Lung (tissue), 12 donors: ENCODE measurements around the gene GSTT2. TPM values are rescaled to one million over a fixed set of nuclear protein-coding genes. Genes with fewer than 3 reads are reported as not detected.
"Not testable (repeated sequence)": the region's sequence is repeated elsewhere in the genome, so short reads cannot be mapped to it uniquely, and the experiment has no call there.

Experiments used
- ATAC-seq: fragments of 200-7000 bp; cut with Tn5 transposase; one replicate; pipeline ENCODE4 v1.9.1; 2020; ENCODE audit warnings: moderate number of reproducible peaks; ENCODE audit not compliant: insufficient read depth, low FRiP score
- DNase-seq, 3 donors: peaks; one replicate each; pipeline ENCODE4 v3.0.0-alpha.2; 2013 to 2017
- H3K27ac ChIP-seq, 2 donors: one replicate each; pipeline ENCODE4 v1.5.1; 2013; ENCODE audit warnings: mild to moderate bottlenecking in 2 of 2, moderate library complexity in 2 of 2, control low read depth in 1 of 2, inconsistent platforms in 1 of 2, low read depth in 1 of 2, low read length in 1 of 2
- H3K27me3 ChIP-seq, 3 donors: one replicate each; pipeline ENCODE4 v1.5.1; 2013; ENCODE audit warnings: low read length in 2 of 3; ENCODE audit not compliant: control insufficient read depth in 3 of 3, insufficient read depth in 3 of 3
- H3K36me3 ChIP-seq, 4 donors: one replicate each; pipeline ENCODE4 v1.5.1; 2013; ENCODE audit warnings: low read length in 4 of 4, mild to moderate bottlenecking in 1 of 4, moderate library complexity in 1 of 4; ENCODE audit not compliant: control insufficient read depth in 4 of 4, insufficient read depth in 4 of 4
- H3K4me1 ChIP-seq, 5 donors: one replicate each; pipeline ENCODE4 v1.5.1; 2013; ENCODE audit warnings: low read length in 5 of 5, mild to moderate bottlenecking in 2 of 5, moderate library complexity in 1 of 5; ENCODE audit not compliant: control insufficient read depth in 5 of 5, insufficient read depth in 5 of 5
- H3K4me3 ChIP-seq: one replicate; pipeline ENCODE4 v1.5.1; 2013; ENCODE audit warnings: mild to moderate bottlenecking, control low read depth, moderate library complexity
- H3K9ac ChIP-seq, 2 donors: one replicate each; pipeline ENCODE4 v1.5.1; 2013; ENCODE audit warnings: low read length in 2 of 2, control low read depth in 1 of 2; ENCODE audit not compliant: insufficient read depth in 1 of 2
- H3K9me3 ChIP-seq, 4 donors: one replicate each; pipeline ENCODE4 v1.5.1; 2013; ENCODE audit warnings: low read length in 3 of 4, mild to moderate bottlenecking in 1 of 4, moderate library complexity in 1 of 4; ENCODE audit not compliant: control insufficient read depth in 4 of 4, insufficient read depth in 3 of 4
- CTCF ChIP-seq: IDR thresholded peaks from 2 replicates; pipeline ENCODE4 v1.5.1; 2012; ENCODE audit warnings: mild to moderate bottlenecking; ENCODE audit errors: control extremely low read depth, extremely low read depth
- WGBS, 2 donors: extraction: QIAGEN DNeasy Blood & Tissue Kit; methylation state at CpG; one replicate each; pipeline ENCODE4 v1.1.7; 2013; 5-methylcytosine and 5-hydroxymethylcytosine counted together
- polyA plus RNA-seq, 2 donors: library from polyadenylated mRNA; stranded (reverse); fragments of 200-250 nt; gene quantifications; one replicate each; pipeline ENCODE4 v1.2.1, GENCODE V29; 2013
- total RNA-seq, 2 donors: library from RNA; depleted of rRNA in 1 of 2; stranded (reverse); fragments of >200 nt in 1 of 2; gene quantifications; one replicate each; pipeline ENCODE4 v1.2.1, GENCODE V29; 2014 to 2021
- donor health status: control.
- donor health status: control.
- donor health status: Bipolar disorder and iron deficiency.
- donor health status: healthy.
- donor health status: DM: yes; HTN: yes; CAD: no.

GSTT2 gene
- total and polyA plus RNA-seq, 4 donors, result 0.22 to 4.9 (median 3.1) TPM; not detected in 1

- H3K36me3 ChIP-seq, result no peaks in the 10 kb centered on the region
- H3K27ac ChIP-seq, result no peak overlapping the region
- no peak overlapping the region for H3K9ac ChIP-seq
- no peak for ATAC-seq
- DNase-seq, result no peak
- no peaks in the 10 kb centered on the region for H3K27me3 ChIP-seq
- 88 to 95% methylated on average over 3 of the region's 3 CpGs for WGBS, 2 donors
- H3K4me3 ChIP-seq, result no peak overlapping the region
- no peak for TF ChIP-seq CTCF
- H3K9me3 ChIP-seq, result no peaks in the 10 kb centered on the region
- H3K4me1 ChIP-seq, result no peaks in the 10 kb centered on the region
Observed at GRCh38 chr22:23997092-23997491, 17.2 kb downstream of the GSTT2 start.

GRCh38 chr22:23999779-24000178 lies 19.8 kb downstream of the GSTT2 start:
- not testable (repeated sequence) for ATAC-seq, H3K27ac ChIP-seq, H3K9me3 ChIP-seq, H3K27me3 ChIP-seq, H3K9ac ChIP-seq, H3K36me3 ChIP-seq, H3K4me1 ChIP-seq, H3K4me3 ChIP-seq, DNase-seq
- 80 to 82% methylated on average over 7 of the region's 7 CpGs for WGBS, 2 donors

- H3K4me3 ChIP-seq, result no peak overlapping the region
- H3K36me3 ChIP-seq, result no peaks in the 10 kb centered on the region
- no peak for TF ChIP-seq CTCF
- no peaks in the 10 kb centered on the region for H3K9me3 ChIP-seq
- H3K27me3 ChIP-seq, result no peaks in the 10 kb centered on the region
- H3K27ac ChIP-seq, result no peak overlapping the region
- ATAC-seq (no peak), DNase-seq (no peak)
- 86 to 88% methylated on average over 9 of the region's 9 CpGs for WGBS, 2 donors
- H3K9ac ChIP-seq, result no peak overlapping the region
- H3K4me1 ChIP-seq, result no peaks in the 10 kb centered on the region
Observed at GRCh38 chr22:24001314-24001713, 21.4 kb downstream of the GSTT2 start.

GRCh38 chr22:24002272-24002671 lies 22.3 kb downstream of the GSTT2 start:
- WGBS, 2 donors, result 86 to 87% methylated on average over 10 of the region's 10 CpGs
- no peak overlapping the region for H3K27ac ChIP-seq
- no peak overlapping the region for H3K4me3 ChIP-seq
- no peaks in the 10 kb centered on the region for H3K9me3 ChIP-seq
- H3K36me3 ChIP-seq, result no peaks in the 10 kb centered on the region
- DNase-seq (no peak), ATAC-seq (no peak)
- H3K9ac ChIP-seq, result no peak overlapping the region
- no peaks in the 10 kb centered on the region for H3K4me1 ChIP-seq
- no peaks in the 10 kb centered on the region for H3K27me3 ChIP-seq
- no peak for TF ChIP-seq CTCF
